ENCODE data around the gene ADAMTS2. TPM values are rescaled to one million over a fixed set of nuclear protein-coding genes. Genes with fewer than 3 reads are reported as not detected.
"Not testable (repeated sequence)": the region's sequence is repeated elsewhere in the genome, so short reads cannot be mapped to it uniquely, and the experiment has no call there.

The ADAMTS2 gene
- total RNA-seq, 5 donors from 2014 or later (not counting 1 experiment from before 2014, with no cell fraction given) = 0.09 to 0.23 TPM; not detected in 3

DNA sequence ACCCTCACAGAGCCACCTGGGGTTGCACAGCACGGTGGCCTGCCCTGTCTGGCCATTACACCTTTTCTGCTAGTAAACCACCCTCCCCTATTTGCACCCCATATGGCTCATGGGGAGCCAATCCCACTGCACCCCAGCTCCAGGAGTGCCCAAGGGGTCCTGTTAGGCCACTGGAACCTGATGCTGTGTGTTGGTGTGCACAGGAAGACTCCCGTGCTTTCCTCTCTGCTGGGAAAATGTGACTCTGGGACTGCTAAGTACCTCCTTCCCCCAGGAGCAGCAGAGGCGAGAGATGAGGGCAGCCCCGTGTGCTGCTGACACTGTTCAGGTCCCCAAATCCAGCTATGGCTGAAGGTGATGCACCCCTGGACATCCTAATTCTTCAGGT is 126.3 kb downstream of the ADAMTS2 start:
- 74% methylated on average over 3 of the region's 4 CpGs for WGBS (ENCODE audit: insufficient coverage)
- no peak for ATAC-seq (replicated peaks in 1 of 4)
- no peak overlapping the region for H3K27ac ChIP-seq (ENCODE audit: low read length)
- H3K27me3 ChIP-seq (replicated peaks in 1 of 2; ENCODE audit: control insufficient read depth in 2 of 2, extremely low read depth in 1 of 2, insufficient read depth in 2 of 2, low read length in 1 of 2) = peaks cover 0 to 22% of the 10 kb centered on the region in 2 experiments
- no peaks in the 10 kb centered on the region for H3K36me3 ChIP-seq (ENCODE audit: control insufficient read depth in 2 of 2, extremely low read depth in 1 of 2, insufficient read depth in 1 of 2, low read length in 1 of 2)
- peaks cover 3 to 9% (median 7%) of the 10 kb centered on the region in 3 donors for H3K9me3 Mint-ChIP-seq
- H3K4me3 Mint-ChIP-seq = no peak overlapping the region
- H3K4me1 ChIP-seq (ENCODE audit: control insufficient read depth in 1 of 2, extremely low read depth in 1 of 2, insufficient read depth in 2 of 2, low read length in 2 of 2) = no peaks in the 10 kb centered on the region
- ChIA-PET CTCF (no interaction called here), POLR2A (no interaction called here)
- no peak overlapping the region for H3K4me3 ChIP-seq (ENCODE audit: control insufficient read depth in 1 of 2, extremely low read depth in 1 of 2, low read length in 1 of 2)
- no peaks in the 10 kb centered on the region for H3K9me3 ChIP-seq
- peaks cover 0 to 4% of the 10 kb centered on the region in 2 donors for H3K27me3 Mint-ChIP-seq
- H3K4me1 Mint-ChIP-seq = no peaks in the 10 kb centered on the region
- no peaks in the 10 kb centered on the region for H3K36me3 Mint-ChIP-seq
- no peak for DNase-seq
- no peak overlapping the region for H3K27ac Mint-ChIP-seq

DNA sequence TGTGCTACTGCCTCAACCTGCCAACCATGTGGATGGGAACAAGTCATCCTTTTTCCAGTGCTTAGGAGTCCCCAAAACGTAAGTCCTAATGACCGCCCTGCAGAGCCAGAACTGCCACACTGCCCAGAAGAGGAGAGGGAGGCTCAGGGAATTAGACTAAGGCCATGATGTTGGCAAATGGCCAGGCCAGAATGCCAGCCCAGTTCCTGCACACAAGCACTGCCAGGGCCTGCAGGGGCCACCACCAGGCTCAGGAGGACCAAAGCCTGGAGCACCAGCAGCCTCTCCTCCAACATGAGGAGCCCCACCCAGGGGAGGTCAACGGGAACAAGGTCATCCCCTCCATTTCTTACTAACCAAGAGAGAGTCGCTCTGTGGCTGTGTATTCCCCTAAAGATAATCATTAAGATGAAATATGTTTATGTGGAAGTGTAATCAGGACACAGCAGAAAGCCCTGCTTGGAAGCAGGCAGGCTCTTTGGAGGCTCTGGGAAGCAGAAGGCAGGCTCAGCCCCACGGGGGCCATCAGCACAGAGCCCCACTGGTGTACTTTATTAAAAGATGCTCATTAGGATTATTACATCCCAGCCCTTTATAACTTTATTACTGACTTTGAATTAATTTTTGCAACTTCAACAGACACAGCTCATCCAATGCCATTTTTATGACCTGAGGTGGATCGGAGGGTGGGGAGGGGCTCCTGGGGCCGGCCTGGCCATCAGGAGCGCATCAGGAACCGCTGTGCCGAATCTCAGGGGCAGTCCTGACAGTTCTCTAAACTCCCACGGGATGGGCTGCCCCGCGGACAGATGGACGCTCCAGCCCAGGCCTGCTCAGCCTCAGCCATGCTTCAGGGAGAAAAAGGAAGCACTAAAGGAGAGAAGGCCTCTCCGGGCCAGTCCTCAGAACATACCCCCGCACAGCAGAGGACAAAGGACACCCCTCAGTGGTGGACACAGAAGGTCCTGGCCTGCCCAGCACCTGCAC is 127.0 kb downstream of the ADAMTS2 start:
- ChIA-PET CTCF (no interaction called here), POLR2A (no interaction called here)
- DNase-seq = no peak
- Mint-ChIP-seq H3K27ac (no peak overlapping the region), H3K4me1 (no peaks in the 10 kb centered on the region), H3K9me3 (peaks cover 0 to 4% (median under 1%) of the 10 kb centered on the region in 3 donors), H3K27me3 (peaks cover 3 to 4% of the 10 kb centered on the region in 2 donors), H3K4me3 (no peak overlapping the region), H3K36me3 (no peaks in the 10 kb centered on the region)
- Histone ChIP-seq H3K9me3 (no peaks in the 10 kb centered on the region), H3K36me3 (ENCODE audit: control insufficient read depth in 2 of 2, extremely low read depth in 1 of 2, insufficient read depth in 1 of 2, low read length in 1 of 2) (no peaks in the 10 kb centered on the region), H3K4me3 (ENCODE audit: control insufficient read depth in 1 of 2, extremely low read depth in 1 of 2, low read length in 1 of 2) (no peak overlapping the region), H3K27me3 (replicated peaks in 1 of 2; ENCODE audit: control insufficient read depth in 2 of 2, extremely low read depth in 1 of 2, insufficient read depth in 2 of 2, low read length in 1 of 2) (peaks cover 0 to 22% of the 10 kb centered on the region in 2 experiments), H3K27ac (ENCODE audit: low read length) (no peak overlapping the region), H3K4me1 (ENCODE audit: control insufficient read depth in 1 of 2, extremely low read depth in 1 of 2, insufficient read depth in 2 of 2, low read length in 2 of 2) (no peaks in the 10 kb centered on the region)
- 79% methylated on average over 6 of the region's 16 CpGs for WGBS (ENCODE audit: insufficient coverage)
- ATAC-seq (replicated peaks in 1 of 4) = no peak

DNA sequence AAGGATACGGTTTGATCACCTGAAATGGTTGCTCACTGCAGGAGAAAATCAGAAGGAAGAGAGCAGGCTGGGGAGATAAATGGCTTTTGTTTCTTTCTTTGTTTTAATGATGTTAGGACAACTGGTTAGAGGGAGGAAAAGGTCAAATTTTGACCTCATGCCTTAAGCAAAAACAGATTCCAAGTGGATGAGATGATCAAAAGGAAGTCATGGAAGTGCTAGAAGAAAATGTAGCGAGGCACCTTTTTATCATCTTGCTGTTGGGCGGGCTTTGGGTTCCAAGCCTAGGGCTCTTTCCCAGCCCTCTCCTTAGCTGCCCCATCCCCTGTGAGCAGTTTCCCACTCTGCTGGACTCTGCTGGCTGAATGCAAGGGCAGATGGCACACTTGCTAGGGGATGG is 127.9 kb downstream of the ADAMTS2 start:
- CTCF ChIA-PET = no interaction called here

DNA sequence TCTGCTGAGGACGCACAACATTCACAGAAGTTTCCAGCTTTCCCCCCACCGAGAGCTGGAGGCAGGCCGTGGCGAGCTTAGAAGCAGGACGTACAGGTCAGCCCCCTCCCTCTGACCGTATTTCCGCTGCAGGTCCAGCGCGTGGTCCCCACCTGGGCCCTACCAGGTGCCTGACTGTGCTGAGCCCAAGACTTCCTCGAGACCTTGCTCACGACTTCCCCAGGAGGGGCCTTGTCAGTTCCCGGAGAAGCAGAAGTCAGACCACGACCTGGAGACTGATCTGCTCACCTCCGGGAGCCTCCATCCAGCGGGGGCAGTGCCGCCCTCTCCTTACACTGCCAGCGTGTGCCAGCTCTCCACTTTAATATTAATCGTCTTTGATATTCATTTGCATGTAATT is 128.9 kb downstream of the ADAMTS2 start:
- H3K27me3 Mint-ChIP-seq; H3K9me3 ChIP-seq; H3K4me3 Mint-ChIP-seq; H3K4me1 Mint-ChIP-seq; CTCF ChIA-PET; H3K4me1 ChIP-seq (ENCODE audit: control insufficient read depth in 1 of 2, extremely low read depth in 1 of 2, insufficient read depth in 2 of 2, low read length in 2 of 2); H3K27ac Mint-ChIP-seq; POLR2A ChIA-PET; DNase-seq; ATAC-seq (replicated peaks in 1 of 4); H3K36me3 Mint-ChIP-seq; H3K27ac ChIP-seq (ENCODE audit: low read length); H3K36me3 ChIP-seq (ENCODE audit: control insufficient read depth in 2 of 2, extremely low read depth in 1 of 2, insufficient read depth in 1 of 2, low read length in 1 of 2); H3K4me3 ChIP-seq (ENCODE audit: control insufficient read depth in 1 of 2, extremely low read depth in 1 of 2, low read length in 1 of 2); H3K9me3 Mint-ChIP-seq: not testable (repeated sequence)
- peaks cover 0 to 23% of the 10 kb centered on the region in 2 experiments for H3K27me3 ChIP-seq (replicated peaks in 1 of 2; ENCODE audit: control insufficient read depth in 2 of 2, extremely low read depth in 1 of 2, insufficient read depth in 2 of 2, low read length in 1 of 2)
- WGBS (ENCODE audit: insufficient coverage) = 82% methylated on average over 10 of the region's 18 CpGs

More for the DNA sequence above, 127.9 kb downstream of the ADAMTS2 start:
- DNase-seq (no peak), ATAC-seq (replicated peaks in 1 of 4) (no peak)
- no peaks in the 10 kb centered on the region for H3K36me3 ChIP-seq (ENCODE audit: control insufficient read depth in 2 of 2, extremely low read depth in 1 of 2, insufficient read depth in 1 of 2, low read length in 1 of 2)
- H3K4me3 ChIP-seq (ENCODE audit: control insufficient read depth in 1 of 2, extremely low read depth in 1 of 2, low read length in 1 of 2) = no peak overlapping the region
- Mint-ChIP-seq H3K4me3 (no peak overlapping the region), H3K27ac (no peak overlapping the region), H3K36me3 (no peaks in the 10 kb centered on the region), H3K27me3 (peaks cover 3 to 4% of the 10 kb centered on the region in 2 donors), H3K4me1 (no peaks in the 10 kb centered on the region), H3K9me3 (no peaks in the 10 kb centered on the region)
- no peak overlapping the region for H3K27ac ChIP-seq (ENCODE audit: low read length)
- H3K9me3 ChIP-seq = no peaks in the 10 kb centered on the region
- POLR2A ChIA-PET = no interaction called here
- peaks cover 0 to 19% of the 10 kb centered on the region in 2 experiments for H3K27me3 ChIP-seq (replicated peaks in 1 of 2; ENCODE audit: control insufficient read depth in 2 of 2, extremely low read depth in 1 of 2, insufficient read depth in 2 of 2, low read length in 1 of 2)
- no peaks in the 10 kb centered on the region for H3K4me1 ChIP-seq (ENCODE audit: control insufficient read depth in 1 of 2, extremely low read depth in 1 of 2, insufficient read depth in 2 of 2, low read length in 2 of 2)
- WGBS (ENCODE audit: insufficient coverage) = 82% methylated on average over 2 of the region's 3 CpGs

DNA sequence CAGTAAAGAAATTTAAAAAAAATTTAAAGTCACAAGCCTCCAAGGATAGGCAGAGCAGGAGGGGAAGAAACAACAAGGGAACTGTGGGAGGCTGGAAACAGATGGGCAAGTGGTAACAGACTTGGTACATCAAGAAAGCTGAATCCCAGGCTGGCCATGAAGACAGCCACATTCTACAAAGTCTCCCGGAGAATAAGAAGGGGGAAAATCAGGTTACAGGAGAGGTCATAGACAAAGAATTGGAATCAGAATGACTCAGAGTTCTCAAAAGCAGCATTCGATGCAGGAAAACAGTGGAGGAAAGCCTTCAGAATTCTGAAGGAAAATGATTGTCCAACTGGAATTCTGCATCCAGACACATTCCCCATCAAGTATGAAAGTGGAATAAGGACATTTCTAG is 129.7 kb downstream of the ADAMTS2 start:
- H3K4me3 Mint-ChIP-seq = no peak overlapping the region
- H3K27me3 Mint-ChIP-seq = peaks cover 8 to 10% of the 10 kb centered on the region in 2 donors
- DNase-seq (no peak), ATAC-seq (replicated peaks in 1 of 4) (no peak)
- ChIA-PET CTCF (no interaction called here), POLR2A (no interaction called here)
- 100% methylated on average over 1 of the region's 2 CpGs for WGBS (ENCODE audit: insufficient coverage)
- H3K9me3 Mint-ChIP-seq = no peaks in the 10 kb centered on the region
- Histone ChIP-seq H3K27me3 (replicated peaks in 1 of 2; ENCODE audit: control insufficient read depth in 2 of 2, extremely low read depth in 1 of 2, insufficient read depth in 2 of 2, low read length in 1 of 2) (peaks cover 0 to 26% of the 10 kb centered on the region in 2 experiments), H3K4me3 (ENCODE audit: control insufficient read depth in 1 of 2, extremely low read depth in 1 of 2, low read length in 1 of 2) (no peak overlapping the region), H3K27ac (ENCODE audit: low read length) (no peak overlapping the region), H3K9me3 (no peaks in the 10 kb centered on the region), H3K4me1 (ENCODE audit: control insufficient read depth in 1 of 2, extremely low read depth in 1 of 2, insufficient read depth in 2 of 2, low read length in 2 of 2) (no peaks in the 10 kb centered on the region), H3K36me3 (ENCODE audit: control insufficient read depth in 2 of 2, extremely low read depth in 1 of 2, insufficient read depth in 1 of 2, low read length in 1 of 2) (no peaks in the 10 kb centered on the region)
- no peak overlapping the region for H3K27ac Mint-ChIP-seq
- no peaks in the 10 kb centered on the region for H3K4me1 Mint-ChIP-seq
- H3K36me3 Mint-ChIP-seq = no peaks in the 10 kb centered on the region

DNA sequence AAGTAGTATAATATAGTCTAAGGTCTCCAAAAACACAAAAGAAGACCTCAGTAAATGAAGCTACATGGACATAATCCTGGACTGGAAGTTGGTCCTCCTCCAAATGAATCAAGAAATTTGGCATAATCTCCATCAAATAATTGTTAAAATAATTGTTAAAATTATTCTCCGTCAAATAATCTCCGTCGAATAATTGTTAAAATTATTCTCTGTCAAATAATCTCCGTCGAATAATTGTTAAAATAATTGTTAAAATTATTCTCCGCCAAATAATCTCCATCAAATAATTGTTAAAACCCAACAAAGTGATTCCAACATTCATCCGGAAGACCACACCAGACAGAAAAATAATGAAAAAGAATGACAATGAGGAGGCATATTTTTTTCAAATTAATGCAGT is 130.6 kb downstream of the ADAMTS2 start:
- Histone ChIP-seq H3K9me3 (no peaks in the 10 kb centered on the region), H3K27me3 (replicated peaks in 1 of 2; ENCODE audit: control insufficient read depth in 2 of 2, extremely low read depth in 1 of 2, insufficient read depth in 2 of 2, low read length in 1 of 2) (peaks cover 0 to 21% of the 10 kb centered on the region in 2 experiments), H3K27ac (ENCODE audit: low read length) (no peak overlapping the region), H3K4me3 (ENCODE audit: control insufficient read depth in 1 of 2, extremely low read depth in 1 of 2, low read length in 1 of 2) (no peak overlapping the region), H3K4me1 (ENCODE audit: control insufficient read depth in 1 of 2, extremely low read depth in 1 of 2, insufficient read depth in 2 of 2, low read length in 2 of 2) (no peaks in the 10 kb centered on the region), H3K36me3 (ENCODE audit: control insufficient read depth in 2 of 2, extremely low read depth in 1 of 2, insufficient read depth in 1 of 2, low read length in 1 of 2) (no peaks in the 10 kb centered on the region)
- no peaks in the 10 kb centered on the region for H3K36me3 Mint-ChIP-seq
- CTCF ChIA-PET = no interaction called here
- H3K27ac Mint-ChIP-seq = no peak overlapping the region
- ATAC-seq (replicated peaks in 1 of 4) = no peak
- no peaks in the 10 kb centered on the region for H3K9me3 Mint-ChIP-seq
- H3K4me3 Mint-ChIP-seq = no peak overlapping the region
- H3K4me1 Mint-ChIP-seq = no peaks in the 10 kb centered on the region
- POLR2A ChIA-PET = no interaction called here
- no peak for DNase-seq
- H3K27me3 Mint-ChIP-seq = peaks cover 6 to 12% of the 10 kb centered on the region in 2 donors
- WGBS (ENCODE audit: insufficient coverage) = no CpG with 5 or more reads among the region's 7 CpGs

Data from T-cell (primary cell).